Measurements from ENCODE around the gene FPR3.

FPR3 gene

GRCh38 chr19:51754109-51754508 is 40.8 kb upstream of the FPR3 start:
- Histone ChIP-seq H3K27me3 (replicated peaks) (no peaks in the 10 kb centered on the region), H3K36me3 (replicated peaks) (no peaks in the 10 kb centered on the region), H3K27ac (no peak overlapping the region), H3K4me3 (ENCODE audit: low read depth, low read length) (no peak overlapping the region)
- TF ChIP-seq, protein P1, sequence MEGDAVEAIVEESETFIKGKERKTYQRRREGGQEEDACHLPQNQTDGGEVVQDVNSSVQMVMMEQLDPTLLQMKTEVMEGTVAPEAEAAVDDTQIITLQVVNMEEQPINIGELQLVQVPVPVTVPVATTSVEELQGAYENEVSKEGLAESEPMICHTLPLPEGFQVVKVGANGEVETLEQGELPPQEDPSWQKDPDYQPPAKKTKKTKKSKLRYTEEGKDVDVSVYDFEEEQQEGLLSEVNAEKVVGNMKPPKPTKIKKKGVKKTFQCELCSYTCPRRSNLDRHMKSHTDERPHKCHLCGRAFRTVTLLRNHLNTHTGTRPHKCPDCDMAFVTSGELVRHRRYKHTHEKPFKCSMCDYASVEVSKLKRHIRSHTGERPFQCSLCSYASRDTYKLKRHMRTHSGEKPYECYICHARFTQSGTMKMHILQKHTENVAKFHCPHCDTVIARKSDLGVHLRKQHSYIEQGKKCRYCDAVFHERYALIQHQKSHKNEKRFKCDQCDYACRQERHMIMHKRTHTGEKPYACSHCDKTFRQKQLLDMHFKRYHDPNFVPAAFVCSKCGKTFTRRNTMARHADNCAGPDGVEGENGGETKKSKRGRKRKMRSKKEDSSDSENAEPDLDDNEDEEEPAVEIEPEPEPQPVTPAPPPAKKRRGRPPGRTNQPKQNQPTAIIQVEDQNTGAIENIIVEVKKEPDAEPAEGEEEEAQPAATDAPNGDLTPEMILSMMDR (IDR thresholded peaks at IDR 0.05; ENCODE audit: low read depth, low read length, missing control alignments) = no peak
- in situ Hi-C loops (cut with HindIII; ENCODE audit: low pct_ligation_motif_present, low sequenced_read_pairs) = no loop called here
- no peak for DNase-seq

GRCh38 chr19:51754770-51755169 is 40.2 kb upstream of the FPR3 start:
- TF ChIP-seq, protein P1 (IDR thresholded peaks at IDR 0.05; ENCODE audit: low read depth, low read length, missing control alignments) = no peak
- in situ Hi-C loops (cut with HindIII; ENCODE audit: low pct_ligation_motif_present, low sequenced_read_pairs) = no loop called here
- no peak for DNase-seq
- H3K27ac ChIP-seq = no peak overlapping the region
- H3K36me3 ChIP-seq (replicated peaks) = no peaks in the 10 kb centered on the region
- no peak overlapping the region for H3K4me3 ChIP-seq (ENCODE audit: low read depth, low read length)
- H3K27me3 ChIP-seq (replicated peaks) = no peaks in the 10 kb centered on the region

- Histone ChIP-seq H3K27me3 (replicated peaks) (no peaks in the 10 kb centered on the region), H3K4me3 (ENCODE audit: low read depth, low read length) (no peak overlapping the region), H3K36me3 (replicated peaks) (no peaks in the 10 kb centered on the region), H3K27ac (no peak overlapping the region)
- DNase-seq = no peak
- TF ChIP-seq, protein P1 (IDR thresholded peaks at IDR 0.05; ENCODE audit: low read depth, low read length, missing control alignments) = no peak
- in situ Hi-C loops (cut with HindIII; ENCODE audit: low pct_ligation_motif_present, low sequenced_read_pairs) = no loop called here
Observed at GRCh38 chr19:51755571-51755970, 39.4 kb upstream of the FPR3 start.

DNA sequence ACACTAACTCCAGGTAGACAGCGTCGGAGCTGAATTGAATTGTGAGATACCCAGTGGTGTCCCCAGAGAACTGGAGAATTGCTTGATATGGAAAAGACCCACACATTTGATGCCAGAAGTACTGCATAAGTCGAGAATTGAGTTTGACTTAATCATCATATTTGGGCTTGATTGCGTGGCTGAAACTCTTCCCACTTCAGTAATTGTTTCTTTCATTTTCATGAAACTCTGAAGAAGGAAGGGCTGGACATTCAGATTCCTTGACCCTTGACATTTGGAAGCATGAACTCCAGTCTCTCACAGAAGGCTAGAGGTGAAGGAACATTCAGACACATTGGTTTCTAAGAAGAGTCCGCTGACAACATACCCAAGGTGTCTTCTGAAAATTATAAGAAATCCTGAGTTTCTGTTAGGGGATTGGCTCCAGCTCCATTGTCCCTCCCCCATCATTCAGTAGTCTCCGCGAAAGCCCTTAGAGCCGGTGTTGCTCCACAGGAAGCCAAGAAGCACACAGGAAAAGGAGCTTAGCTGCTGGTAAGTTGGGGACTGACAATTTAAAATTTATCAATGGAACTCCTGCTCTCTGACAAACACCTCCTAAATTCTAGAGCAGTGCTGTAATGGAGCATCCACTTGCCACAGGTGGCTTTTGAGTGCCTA is 34.1 kb upstream of the FPR3 start, which contains the start of gene FPR2:
FPR2 (plus strand) TSS at position 484 of the 660 bp plus-strand sequence. CDS start 7,479 bp downstream, outside the sequence.
- H3K4me3 ChIP-seq (ENCODE audit: low read depth, low read length) = no peak within 1 kb of the TSS
- TF ChIP-seq, protein P1 (IDR thresholded peaks at IDR 0.05; ENCODE audit: low read depth, low read length, missing control alignments) = no peak
- in situ Hi-C loops (cut with HindIII; ENCODE audit: low pct_ligation_motif_present, low sequenced_read_pairs) = no loop called here
- DNase-seq = no peak
- no peaks in the 10 kb centered on the region for H3K27me3 ChIP-seq (replicated peaks)
- H3K27ac ChIP-seq = no peak within 1 kb of the TSS
- no peaks in the 10 kb centered on the region for H3K36me3 ChIP-seq (replicated peaks)

DNA sequence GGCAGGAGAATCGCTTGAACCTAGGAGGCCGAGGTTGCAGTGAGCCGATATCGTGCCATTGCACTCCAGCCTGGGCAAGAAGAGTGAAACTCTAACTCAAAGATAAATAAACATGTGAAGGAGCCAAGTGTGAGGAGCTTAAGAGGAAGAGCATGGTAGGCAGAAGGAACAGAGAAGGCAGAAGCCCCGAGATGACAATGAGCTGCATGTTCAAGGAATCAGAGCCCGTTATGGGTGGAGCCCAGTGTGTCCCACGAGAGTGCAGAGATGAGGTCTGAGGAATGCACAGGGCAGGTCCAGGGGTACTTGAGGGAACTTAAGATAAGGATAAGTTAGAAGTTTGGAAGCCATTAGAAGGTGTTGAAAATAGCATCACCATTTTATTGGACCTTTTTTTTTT is 33.3 kb upstream of the FPR3 start:
- in situ Hi-C loops (cut with HindIII; ENCODE audit: low pct_ligation_motif_present, low sequenced_read_pairs) = no loop called here
- Histone ChIP-seq H3K27ac (no peak overlapping the region), H3K36me3 (replicated peaks) (no peaks in the 10 kb centered on the region), H3K27me3 (replicated peaks) (no peaks in the 10 kb centered on the region), H3K4me3 (ENCODE audit: low read depth, low read length) (no peak overlapping the region)
- DNase-seq = no peak
- TF ChIP-seq, protein P1 (IDR thresholded peaks at IDR 0.05; ENCODE audit: low read depth, low read length, missing control alignments) = no peak

DNA sequence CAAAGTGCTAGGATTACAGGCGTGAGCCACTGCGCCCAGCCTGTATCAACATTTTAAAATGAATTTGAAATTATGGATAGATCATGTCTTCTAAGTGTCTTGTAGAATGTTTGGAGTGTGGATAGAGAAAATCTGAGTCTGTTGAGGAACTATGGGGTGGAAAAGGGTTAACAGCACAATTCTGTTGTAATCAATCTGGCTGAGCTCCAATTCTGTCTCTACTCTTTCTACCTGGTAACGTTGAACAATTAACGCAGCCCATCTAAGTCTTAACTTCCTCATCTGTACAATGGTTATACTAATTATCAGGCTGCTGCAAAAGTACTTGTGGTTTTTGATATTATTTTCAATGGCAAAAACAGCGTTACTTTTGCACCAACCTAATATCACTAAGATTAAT is 29.9 kb upstream of the FPR3 start:
- Histone ChIP-seq H3K4me3 (ENCODE audit: low read depth, low read length) (no peak overlapping the region), H3K27me3 (replicated peaks) (no peaks in the 10 kb centered on the region), H3K36me3 (replicated peaks) (no peaks in the 10 kb centered on the region), H3K27ac (no peak overlapping the region)
- in situ Hi-C loops (cut with HindIII; ENCODE audit: low pct_ligation_motif_present, low sequenced_read_pairs) = no loop called here
- DNase-seq = no peak
- TF ChIP-seq, protein P1 (IDR thresholded peaks at IDR 0.05; ENCODE audit: low read depth, low read length, missing control alignments) = no peak

Measured in brain microvascular endothelial cell (primary cell).